Aorta (tissue), 5 donors: ENCODE measurements around the gene SCRN2. TPM values are rescaled to one million over a fixed set of nuclear protein-coding genes. Genes with fewer than 3 reads are reported as not detected.
A peak's percentile ranks its signal among the peaks of the same experiment; 100 is the strongest.

Experiments used
- ATAC-seq: fragments of 200-7000 bp; cut with Tn5 transposase; one replicate; pipeline ENCODE4 v1.9.1; 2022; ENCODE audit warnings: moderate library complexity; ENCODE audit not compliant: low FRiP score
- DNase-seq, 2 donors: peaks; one replicate each; pipeline ENCODE4 v3.0.0-alpha.2; 2020
- H3K27ac ChIP-seq, 2 donors: one replicate each; pipeline ENCODE4 v1.5.1; 2013; ENCODE audit warnings: low read length in 2 of 2, mild to moderate bottlenecking in 2 of 2, moderate library complexity in 2 of 2, control low read depth in 1 of 2, inconsistent platforms in 1 of 2, low read depth in 1 of 2
- H3K27me3 ChIP-seq, 2 donors: one replicate each; pipeline ENCODE4 v1.6.1; 2013; ENCODE audit warnings: control low read depth in 1 of 2, low read length in 1 of 2, mild to moderate bottlenecking in 1 of 2, moderate library complexity in 1 of 2; ENCODE audit not compliant: insufficient read depth in 2 of 2, control insufficient read depth in 1 of 2
- H3K36me3 ChIP-seq, 2 donors: one replicate each; pipeline ENCODE4 v1.6.1; 2013; ENCODE audit warnings: control low read depth in 1 of 2, low read length in 1 of 2, mild to moderate bottlenecking in 1 of 2; ENCODE audit not compliant: insufficient read depth in 2 of 2, control insufficient read depth in 1 of 2
- H3K4me1 ChIP-seq, 2 donors: one replicate each; pipeline ENCODE4 v1.6.1; 2013; ENCODE audit warnings: low read length in 2 of 2, control low read depth in 1 of 2, mild to moderate bottlenecking in 1 of 2, moderate library complexity in 1 of 2; ENCODE audit not compliant: insufficient read depth in 2 of 2, control insufficient read depth in 1 of 2
- H3K4me3 ChIP-seq, 2 donors: one replicate each; pipeline ENCODE4 v1.5.1; 2013; ENCODE audit warnings: low read length in 2 of 2, control low read depth in 1 of 2, mild to moderate bottlenecking in 1 of 2
- H3K9me3 ChIP-seq: one replicate; pipeline ENCODE4 v1.6.1; 2013; ENCODE audit warnings: mild to moderate bottlenecking, low read length; ENCODE audit not compliant: control insufficient read depth
- WGBS, 2 donors: extraction: QIAGEN DNeasy Blood & Tissue Kit; methylation state at CpG; one replicate each; pipeline ENCODE4 v1.1.7; 2013; 5-methylcytosine and 5-hydroxymethylcytosine counted together
- intact Hi-C, 2 donors: fragments of 100-400 bp; cut with DNase I; formaldehyde crosslinking; loops; one replicate each; pipeline versions ENCODE4 v1.14.2 to v1.15.0; 2022
- polyA plus RNA-seq, 2 donors: library from polyadenylated mRNA; stranded (reverse); fragments of 200-250 nt; gene quantifications; one replicate each; pipeline ENCODE4 v1.2.3, GENCODE V29; 2013
- total RNA-seq, 2 donors: library from RNA; stranded (reverse); fragmentation: NEBNext Ultra II Directional; extraction: Animal tissue kit (Norgen Biotek cat#: 25700); gene quantifications; one replicate each; pipeline ENCODE4 v1.2.1, GENCODE V29; 2021
- donor health status: healthy with polysubstance abuse.
- donor health status: Bipolar disorder and iron deficiency.
- donor health status: DM: no; HTN: no; CAD: no.
- donor health status: DM: no; HTN: no; CAD: no.
- donor health status: DM: yes; HTN: yes; CAD: no.

The SCRN2 gene
- total and polyA plus RNA-seq, 4 donors: 19.3 to 64.1 (median 29.4) TPM

- WGBS, 2 donors: 85 to 88% methylated on average over 18 of the region's 18 CpGs
- Histone ChIP-seq H3K36me3 (peaks cover 0 to 7% of the 10 kb centered on the region in 2 donors), H3K9me3 (no peaks in the 10 kb centered on the region), H3K27ac (no peak overlapping the region), H3K27me3 (no peaks in the 10 kb centered on the region), H3K4me1 (no peaks in the 10 kb centered on the region), H3K4me3 (no peak overlapping the region)
- no peak for ATAC-seq
- DNase-seq: peak; percentile 26 to 54
- intact Hi-C loops: no loop called here
These were observed 28.7 kb downstream of the SCRN2 start for GRCh38 chr17:47812146-47812920.

- Histone ChIP-seq H3K4me1 (no peaks in the 10 kb centered on the region), H3K27ac (no peak overlapping the region), H3K36me3 (peaks cover 0 to 3% of the 10 kb centered on the region in 2 donors), H3K9me3 (no peaks in the 10 kb centered on the region), H3K27me3 (no peaks in the 10 kb centered on the region), H3K4me3 (no peak overlapping the region)
- DNase-seq (no peak), ATAC-seq (no peak)
- intact Hi-C loops: no loop called here
- WGBS, 2 donors: 72 to 88% methylated on average over 7 of the region's 7 CpGs
These were observed 29.4 kb downstream of the SCRN2 start for GRCh38 chr17:47811709-47812108.

GRCh38 chr17:47810901-47811635, 30.0 kb downstream of the SCRN2 start:
- no peaks in the 10 kb centered on the region for H3K4me1 ChIP-seq
- H3K4me3 ChIP-seq: no peak overlapping the region
- peaks cover 0 to 2% of the 10 kb centered on the region in 2 donors for H3K36me3 ChIP-seq
- DNase-seq (peak; percentile 35 to 46), ATAC-seq (no peak)
- no peaks in the 10 kb centered on the region for H3K27me3 ChIP-seq
- WGBS, 2 donors: 65 to 77% methylated on average over 9 of the region's 9 CpGs
- no peak overlapping the region for H3K27ac ChIP-seq
- no peaks in the 10 kb centered on the region for H3K9me3 ChIP-seq
- intact Hi-C loops: no loop called here

- no peak overlapping the region for H3K4me3 ChIP-seq
- peak in 1 of 2 donors; percentile 54 for DNase-seq
- intact Hi-C loops: no loop called here
- no peaks in the 10 kb centered on the region for H3K36me3 ChIP-seq
- WGBS, 2 donors: 48 to 50% methylated on average over 10 of the region's 10 CpGs
- no peaks in the 10 kb centered on the region for H3K27me3 ChIP-seq
- ATAC-seq: no peak
- H3K4me1 ChIP-seq: no peaks in the 10 kb centered on the region
- no peaks in the 10 kb centered on the region for H3K9me3 ChIP-seq
- H3K27ac ChIP-seq: peak overlapping the region in 1 of 2 donors; percentile 49
These were observed 30.8 kb downstream of the SCRN2 start for GRCh38 chr17:47810200-47810821.

GRCh38 chr17:47808830-47809480, 32.1 kb downstream of the SCRN2 start:
- Histone ChIP-seq H3K27ac (no peak overlapping the region), H3K9me3 (no peaks in the 10 kb centered on the region), H3K4me1 (no peaks in the 10 kb centered on the region), H3K4me3 (no peak overlapping the region), H3K36me3 (no peaks in the 10 kb centered on the region), H3K27me3 (no peaks in the 10 kb centered on the region)
- 93% methylated on average over 22 of the region's 22 CpGs for WGBS, 2 donors
- intact Hi-C loops: loop anchor here (10.0 kb wide), 1 partner anchor 114 kb away; the partner anchor contains the start of gene TBKBP1 (in 2 of the 2)
- DNase-seq: peak in 1 of 2 donors; percentile 29
- ATAC-seq: no peak

- 90 to 94% methylated on average over 19 to 20 of the region's 20 CpGs for WGBS, 2 donors
- H3K9me3 ChIP-seq: no peaks in the 10 kb centered on the region
- DNase-seq: peak in 1 of 2 donors; percentile 29
- H3K36me3 ChIP-seq: no peaks in the 10 kb centered on the region
- H3K4me1 ChIP-seq: no peaks in the 10 kb centered on the region
- no peak overlapping the region for H3K4me3 ChIP-seq
- intact Hi-C loops: loop anchor here (10.0 kb wide), 1 partner anchor 113 kb away; the partner anchor contains the start of gene TBKBP1 (in 2 of the 2)
- no peak for ATAC-seq
- no peaks in the 10 kb centered on the region for H3K27me3 ChIP-seq
- H3K27ac ChIP-seq: no peak overlapping the region
These were observed 32.8 kb downstream of the SCRN2 start for GRCh38 chr17:47808036-47808829.

- H3K36me3 ChIP-seq: no peaks in the 10 kb centered on the region
- no peak overlapping the region for H3K27ac ChIP-seq
- no peaks in the 10 kb centered on the region for H3K9me3 ChIP-seq
- H3K4me1 ChIP-seq: no peaks in the 10 kb centered on the region
- H3K27me3 ChIP-seq: no peaks in the 10 kb centered on the region
- intact Hi-C loops: loop anchor here (10.0 kb wide), 1 partner anchor 113 kb away; the partner anchor contains the start of gene TBKBP1 (in 2 of the 2)
- no peak overlapping the region for H3K4me3 ChIP-seq
- 86 to 90% methylated on average over 11 of the region's 11 CpGs for WGBS, 2 donors
- DNase-seq: no peak
- ATAC-seq: no peak
These were observed 33.7 kb downstream of the SCRN2 start for GRCh38 chr17:47807421-47807820.

- Histone ChIP-seq H3K27ac (no peak overlapping the region), H3K27me3 (no peaks in the 10 kb centered on the region), H3K36me3 (no peaks in the 10 kb centered on the region), H3K4me1 (no peaks in the 10 kb centered on the region), H3K9me3 (no peaks in the 10 kb centered on the region), H3K4me3 (no peak overlapping the region)
- no peak for DNase-seq
- 91% methylated on average over 9 of the region's 9 CpGs for WGBS, 2 donors
- ATAC-seq: no peak
- intact Hi-C loops: loop anchor here (10.0 kb wide), 1 partner anchor 112 kb away; the partner anchor contains the start of gene TBKBP1 (in 2 of the 2)
These were observed 34.2 kb downstream of the SCRN2 start for GRCh38 chr17:47806913-47807255.
